Natural killer cell treated with Interleukin-12 subunit alpha and Interleukin-12 subunit beta and Interleukin-15 and Interleukin-18, amount 100 ng/mL, for 72 hours (primary cell): ENCODE measurements around the gene PPM1B. TPM values are rescaled to one million over a fixed set of nuclear protein-coding genes. Genes with fewer than 3 reads are reported as not detected.
"Not testable (repeated sequence)": the region's sequence is repeated elsewhere in the genome, so short reads cannot be mapped to it uniquely, and the experiment has no call there.

Source experiments
- ATAC-seq, 2 donors: fragments of 150-1000 bp; cut with Tn5 transposase in 1 of 2; sonication (Bioruptor Pico), chemical (Tn5 transposase) in 1 of 2; 2 replicates each; pipeline ENCODE4 v1.10.0; 2021
- DNase-seq: peaks from one replicate; pipeline ENCODE4 v3.0.0; 2022; ENCODE audit warnings: low spot score
- H3K27ac Mint-ChIP-seq, 2 donors: 1 replicate in 1 of 2; 2 replicates in 1 of 2; pipeline ENCODE4 v1.8.0; 2022; ENCODE audit warnings: mixed read lengths in 2 of 2, mild to moderate bottlenecking in 1 of 2, moderate library complexity in 1 of 2
- H3K27me3 Mint-ChIP-seq, 2 donors: 1 replicate in 1 of 2; 2 replicates in 1 of 2; pipeline ENCODE4 v1.8.0; 2022; ENCODE audit warnings: mixed read lengths in 2 of 2
- H3K36me3 Mint-ChIP-seq: one replicate; pipeline ENCODE4 v1.8.0; 2022; ENCODE audit warnings: mixed read lengths
- H3K4me1 Mint-ChIP-seq, 2 donors: 1 replicate in 1 of 2; 2 replicates in 1 of 2; pipeline ENCODE4 v1.8.0; 2022; ENCODE audit warnings: low read depth in 2 of 2, mixed read lengths in 2 of 2, mild to moderate bottlenecking in 1 of 2
- H3K4me3 Mint-ChIP-seq: one replicate; pipeline ENCODE4 v1.8.0; 2022; ENCODE audit warnings: mixed read lengths
- H3K9me3 Mint-ChIP-seq: 2 replicates; pipeline ENCODE4 v1.8.0; 2022; ENCODE audit warnings: mixed read lengths
- total RNA-seq, 2 donors: library from RNA; stranded (reverse); gene quantifications; one replicate each; pipeline ENCODE4 v1.2.3, GENCODE V29; 2022

The PPM1B gene
- total RNA-seq, 2 donors from 2014 or later: 44.8 to 75.5 TPM

- Mint-ChIP-seq H3K27me3 (no peaks in the 10 kb centered on the region), H3K4me1 (peaks cover 25 to 42% of the 10 kb centered on the region in 2 donors), H3K9me3 (no peaks in the 10 kb centered on the region), H3K27ac (peak overlapping the region; percentile 89 to 92), H3K36me3 (peaks cover 12% of the 10 kb centered on the region), H3K4me3 (peak overlapping the region; percentile 98)
- ATAC-seq (peak in 1 of 2 donors; percentile 3), DNase-seq (peak; percentile 66)
Measured at GRCh38 chr2:44169155-44169898, 652 bp downstream of the PPM1B start.

- peaks cover 12% of the 10 kb centered on the region for H3K36me3 Mint-ChIP-seq
- H3K4me1 Mint-ChIP-seq: peaks cover 29 to 44% of the 10 kb centered on the region in 2 donors
- peak overlapping the region; percentile 89 to 92 for H3K27ac Mint-ChIP-seq
- H3K4me3 Mint-ChIP-seq: peak overlapping the region; percentile 94
- H3K9me3 Mint-ChIP-seq: no peaks in the 10 kb centered on the region
- ATAC-seq (no peak), DNase-seq (no peak)
- H3K27me3 Mint-ChIP-seq: no peaks in the 10 kb centered on the region
Measured at GRCh38 chr2:44170311-44170717, 1.6 kb downstream of the PPM1B start.

- H3K4me1 Mint-ChIP-seq: peaks cover 36 to 49% of the 10 kb centered on the region in 2 donors
- no peaks in the 10 kb centered on the region for H3K9me3 Mint-ChIP-seq
- ATAC-seq: no peak
- H3K27ac Mint-ChIP-seq: peak overlapping the region; percentile 89 to 92
- DNase-seq: no peak
- no peaks in the 10 kb centered on the region for H3K27me3 Mint-ChIP-seq
- peak overlapping the region; percentile 94 for H3K4me3 Mint-ChIP-seq
- peaks cover 12% of the 10 kb centered on the region for H3K36me3 Mint-ChIP-seq
Measured at GRCh38 chr2:44171018-44171417, 2.3 kb downstream of the PPM1B start.

- H3K4me1 Mint-ChIP-seq: peaks cover 39 to 53% of the 10 kb centered on the region in 2 donors
- H3K4me3 Mint-ChIP-seq: peak overlapping the region; percentile 94
- peak overlapping the region; percentile 89 to 92 for H3K27ac Mint-ChIP-seq
- not testable (repeated sequence) for DNase-seq, ATAC-seq, H3K27me3 Mint-ChIP-seq, H3K9me3 Mint-ChIP-seq
- peaks cover 12% of the 10 kb centered on the region for H3K36me3 Mint-ChIP-seq
Measured at GRCh38 chr2:44171442-44171841, 2.8 kb downstream of the PPM1B start.

GRCh38 chr2:44172576-44172975, 3.9 kb downstream of the PPM1B start:
- peaks cover 12% of the 10 kb centered on the region for H3K36me3 Mint-ChIP-seq

GRCh38 chr2:44178950-44179349, 10.3 kb downstream of the PPM1B start:
- H3K4me3 Mint-ChIP-seq: no peak overlapping the region
- H3K27ac Mint-ChIP-seq: no peak overlapping the region
- no peaks in the 10 kb centered on the region for H3K36me3 Mint-ChIP-seq
- peaks cover 43 to 44% of the 10 kb centered on the region in 2 donors for H3K4me1 Mint-ChIP-seq
- H3K9me3 Mint-ChIP-seq: no peaks in the 10 kb centered on the region
- no peaks in the 10 kb centered on the region for H3K27me3 Mint-ChIP-seq
- DNase-seq (no peak), ATAC-seq (no peak)

More at GRCh38 chr2:44172576-44172975, 3.9 kb downstream of the PPM1B start:
- Mint-ChIP-seq H3K4me1 (peaks cover 36 to 52% of the 10 kb centered on the region in 2 donors), H3K27me3 (no peaks in the 10 kb centered on the region), H3K4me3 (no peak overlapping the region), H3K9me3 (no peaks in the 10 kb centered on the region), H3K27ac (no peak overlapping the region)
- ATAC-seq (no peak), DNase-seq (no peak)

GRCh38 chr2:44181648-44182047, 13.0 kb downstream of the PPM1B start:
- no peak for DNase-seq
- Mint-ChIP-seq H3K27me3 (no peaks in the 10 kb centered on the region), H3K36me3 (no peaks in the 10 kb centered on the region), H3K4me1 (peaks cover 43 to 54% of the 10 kb centered on the region in 2 donors), H3K4me3 (no peak overlapping the region), H3K9me3 (no peaks in the 10 kb centered on the region), H3K27ac (peak overlapping the region in 1 of 2 donors; percentile 0)
- ATAC-seq: no peak

GRCh38 chr2:44184106-44184505, 15.4 kb downstream of the PPM1B start:
- H3K9me3 Mint-ChIP-seq: no peaks in the 10 kb centered on the region
- H3K27ac Mint-ChIP-seq: peak overlapping the region; percentile 75 to 77
- peak in 1 of 2 donors; percentile 74 for ATAC-seq
- H3K4me3 Mint-ChIP-seq: peak overlapping the region; percentile 59
- no peaks in the 10 kb centered on the region for H3K27me3 Mint-ChIP-seq
- DNase-seq: no peak
- H3K4me1 Mint-ChIP-seq: peaks cover 58 to 59% of the 10 kb centered on the region in 2 donors
- no peaks in the 10 kb centered on the region for H3K36me3 Mint-ChIP-seq

- Mint-ChIP-seq H3K9me3 (no peaks in the 10 kb centered on the region), H3K4me1 (peaks cover 58 to 63% of the 10 kb centered on the region in 2 donors), H3K27ac (peak overlapping the region; percentile 5 to 24), H3K4me3 (peak overlapping the region; percentile 13), H3K27me3 (no peaks in the 10 kb centered on the region), H3K36me3 (no peaks in the 10 kb centered on the region)
- DNase-seq: no peak
- ATAC-seq: no peak
Measured at GRCh38 chr2:44186810-44187209, 18.1 kb downstream of the PPM1B start.

GRCh38 chr2:44187251-44187650, 18.6 kb downstream of the PPM1B start:
- H3K36me3 Mint-ChIP-seq: no peaks in the 10 kb centered on the region
- H3K9me3 Mint-ChIP-seq: no peaks in the 10 kb centered on the region
- H3K4me1 Mint-ChIP-seq: peaks cover 59 to 65% of the 10 kb centered on the region in 2 donors
- no peak for DNase-seq
- peak overlapping the region; percentile 13 for H3K4me3 Mint-ChIP-seq
- H3K27ac Mint-ChIP-seq: peak overlapping the region; percentile 5 to 79
- ATAC-seq: no peak
- H3K27me3 Mint-ChIP-seq: no peaks in the 10 kb centered on the region

- no peaks in the 10 kb centered on the region for H3K27me3 Mint-ChIP-seq
- peak overlapping the region in 1 of 2 donors; percentile 79 for H3K27ac Mint-ChIP-seq
- H3K4me3 Mint-ChIP-seq: no peak overlapping the region
- DNase-seq: no peak
- H3K9me3 Mint-ChIP-seq: no peaks in the 10 kb centered on the region
- no peaks in the 10 kb centered on the region for H3K36me3 Mint-ChIP-seq
- no peak for ATAC-seq
- H3K4me1 Mint-ChIP-seq: peaks cover 55 to 61% of the 10 kb centered on the region in 2 donors
Measured at GRCh38 chr2:44188696-44189095, 20.0 kb downstream of the PPM1B start.

- DNase-seq: no peak
- no peak overlapping the region for H3K4me3 Mint-ChIP-seq
- no peaks in the 10 kb centered on the region for H3K36me3 Mint-ChIP-seq
- peak overlapping the region in 1 of 2 donors; percentile 79 for H3K27ac Mint-ChIP-seq
- H3K9me3 Mint-ChIP-seq: no peaks in the 10 kb centered on the region
- H3K4me1 Mint-ChIP-seq: peaks cover 54 to 60% of the 10 kb centered on the region in 2 donors
- no peaks in the 10 kb centered on the region for H3K27me3 Mint-ChIP-seq
- ATAC-seq: no peak
Measured at GRCh38 chr2:44189104-44189503, 20.4 kb downstream of the PPM1B start.

- H3K27me3 Mint-ChIP-seq: no peaks in the 10 kb centered on the region
- peaks cover 48% of the 10 kb centered on the region in 2 donors for H3K4me1 Mint-ChIP-seq
- H3K9me3 Mint-ChIP-seq: no peaks in the 10 kb centered on the region
- H3K36me3 Mint-ChIP-seq: no peaks in the 10 kb centered on the region
- no peak overlapping the region for H3K4me3 Mint-ChIP-seq
- DNase-seq (no peak), ATAC-seq (no peak)
- H3K27ac Mint-ChIP-seq: peak overlapping the region in 1 of 2 donors; percentile 79
Measured at GRCh38 chr2:44190526-44190925, 21.9 kb downstream of the PPM1B start.

- H3K36me3 Mint-ChIP-seq: no peaks in the 10 kb centered on the region
- H3K4me3 Mint-ChIP-seq: peak overlapping the region; percentile 48
- H3K27me3 Mint-ChIP-seq: no peaks in the 10 kb centered on the region
- ATAC-seq: peak; percentile 79 to 83
- no peaks in the 10 kb centered on the region for H3K9me3 Mint-ChIP-seq
- H3K4me1 Mint-ChIP-seq: peaks cover 45 to 52% of the 10 kb centered on the region in 2 donors
- H3K27ac Mint-ChIP-seq: peak overlapping the region; percentile 11 to 53
- DNase-seq: no peak
Measured at GRCh38 chr2:44191739-44192138, 23.1 kb downstream of the PPM1B start.
